Nephron progenitor cell (in vitro differentiated cells): ENCODE measurements around the gene SLC1A2.

ENCODE experiments used
- DNase-seq: peaks from one replicate; pipeline ENCODE4 v3.0.0; 2021
- H3K27ac Mint-ChIP-seq: 2 replicates; pipeline ENCODE4 v1.8.0; 2021; ENCODE audit warnings: mild to moderate bottlenecking, moderate library complexity, mixed read lengths
- H3K27me3 Mint-ChIP-seq: 2 replicates; pipeline ENCODE4 v1.8.0; 2021; ENCODE audit warnings: mild to moderate bottlenecking, low read depth, mixed read lengths; ENCODE audit not compliant: poor library complexity
- H3K36me3 Mint-ChIP-seq: 2 replicates; pipeline ENCODE4 v1.8.0; 2021; ENCODE audit warnings: low read depth, mixed read lengths
- H3K4me1 Mint-ChIP-seq: 2 replicates; pipeline ENCODE4 v1.8.0; 2021; ENCODE audit warnings: mixed read lengths
- H3K4me3 Mint-ChIP-seq: 2 replicates; pipeline ENCODE4 v1.8.0; 2021; ENCODE audit warnings: mild to moderate bottlenecking, moderate library complexity, mixed read lengths
- H3K9me3 Mint-ChIP-seq: 2 replicates; pipeline ENCODE4 v1.8.0; 2021; ENCODE audit warnings: mild to moderate bottlenecking, moderate library complexity, mixed read lengths
- TF ChIP-seq, protein P1 (sequence below): fragments of 200-600 bp; sonication (generic); IDR thresholded peaks from 2 replicates; pipeline ENCODE4 v1.5.0; 2021; ENCODE audit warnings: antibody characterized with exemption

Gene SLC1A2

GRCh38 chr11:35239471-35240075 lies 179.8 kb downstream of the SLC1A2 start:
- Mint-ChIP-seq H3K4me1 (peaks cover 19% of the 10 kb centered on the region), H3K4me3 (no peak overlapping the region), H3K27me3 (peaks cover 4% of the 10 kb centered on the region), H3K27ac (no peak overlapping the region), H3K9me3 (peaks cover 4% of the 10 kb centered on the region), H3K36me3 (no peaks in the 10 kb centered on the region)
- no peak for DNase-seq
- TF ChIP-seq, protein P1, sequence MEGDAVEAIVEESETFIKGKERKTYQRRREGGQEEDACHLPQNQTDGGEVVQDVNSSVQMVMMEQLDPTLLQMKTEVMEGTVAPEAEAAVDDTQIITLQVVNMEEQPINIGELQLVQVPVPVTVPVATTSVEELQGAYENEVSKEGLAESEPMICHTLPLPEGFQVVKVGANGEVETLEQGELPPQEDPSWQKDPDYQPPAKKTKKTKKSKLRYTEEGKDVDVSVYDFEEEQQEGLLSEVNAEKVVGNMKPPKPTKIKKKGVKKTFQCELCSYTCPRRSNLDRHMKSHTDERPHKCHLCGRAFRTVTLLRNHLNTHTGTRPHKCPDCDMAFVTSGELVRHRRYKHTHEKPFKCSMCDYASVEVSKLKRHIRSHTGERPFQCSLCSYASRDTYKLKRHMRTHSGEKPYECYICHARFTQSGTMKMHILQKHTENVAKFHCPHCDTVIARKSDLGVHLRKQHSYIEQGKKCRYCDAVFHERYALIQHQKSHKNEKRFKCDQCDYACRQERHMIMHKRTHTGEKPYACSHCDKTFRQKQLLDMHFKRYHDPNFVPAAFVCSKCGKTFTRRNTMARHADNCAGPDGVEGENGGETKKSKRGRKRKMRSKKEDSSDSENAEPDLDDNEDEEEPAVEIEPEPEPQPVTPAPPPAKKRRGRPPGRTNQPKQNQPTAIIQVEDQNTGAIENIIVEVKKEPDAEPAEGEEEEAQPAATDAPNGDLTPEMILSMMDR = no peak

DNA sequence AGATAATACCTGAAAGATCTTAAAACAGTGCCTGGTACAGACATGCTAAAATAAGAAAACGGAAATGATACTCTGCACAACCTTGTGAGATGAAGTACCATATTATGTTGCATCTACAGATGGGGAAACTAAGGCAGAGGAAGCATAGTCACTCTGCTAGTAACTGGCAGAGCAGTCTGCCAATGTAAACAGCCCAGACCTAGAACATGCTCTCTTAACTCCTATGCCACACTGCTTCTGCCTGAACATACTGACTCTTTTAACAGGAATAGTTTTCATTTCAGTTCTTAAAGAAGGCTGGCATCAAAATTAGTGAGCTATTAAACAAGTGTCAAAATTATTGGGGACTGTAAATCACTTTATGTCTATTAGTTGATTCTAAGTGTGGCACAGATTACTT lies 180.5 kb downstream of the SLC1A2 start:
- Mint-ChIP-seq H3K4me1 (peaks cover 19% of the 10 kb centered on the region), H3K4me3 (no peak overlapping the region), H3K9me3 (peaks cover 11% of the 10 kb centered on the region), H3K36me3 (no peaks in the 10 kb centered on the region), H3K27me3 (peaks cover 4% of the 10 kb centered on the region), H3K27ac (no peak overlapping the region)
- DNase-seq = no peak
- TF ChIP-seq, protein P1 = no peak

DNA sequence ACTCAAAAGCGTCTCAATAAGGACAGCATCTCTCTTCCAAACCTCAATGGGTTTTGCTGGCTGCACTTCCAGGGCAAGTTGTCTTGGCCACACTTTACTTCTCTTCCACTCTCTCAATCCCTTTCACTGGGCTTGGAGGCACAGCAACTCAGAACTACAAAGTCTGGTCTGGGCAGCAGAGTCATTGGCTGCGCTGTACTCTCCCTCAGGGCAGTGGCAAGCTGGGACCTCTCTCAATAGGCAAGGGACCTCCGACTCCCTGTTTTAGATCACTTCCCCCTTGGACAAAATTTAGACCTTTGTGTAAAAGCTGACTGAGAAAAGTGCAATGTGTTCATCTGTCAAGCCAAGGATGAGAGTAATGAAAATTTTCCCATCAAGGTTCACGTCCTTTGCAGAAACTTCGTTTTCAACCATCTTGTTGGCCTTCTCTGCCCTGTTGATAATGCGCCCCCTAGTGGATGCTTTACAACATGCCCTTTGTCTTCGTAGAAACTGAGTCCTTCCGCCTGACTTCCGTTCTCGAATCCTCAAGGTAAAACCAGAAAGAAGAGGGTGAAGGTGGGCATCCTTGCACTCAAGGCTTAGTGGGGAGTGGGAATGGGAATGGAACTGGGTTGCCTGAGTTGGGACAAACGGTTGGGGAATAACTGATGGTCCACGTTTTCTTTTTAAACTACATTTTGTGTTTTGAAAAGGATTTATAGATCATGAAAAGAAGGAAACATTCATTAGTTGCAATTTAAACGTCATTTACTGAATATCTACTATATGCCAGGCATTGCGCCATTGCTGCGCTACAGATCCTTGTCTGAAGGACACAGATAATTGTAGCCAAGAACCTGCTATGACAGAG lies 181.3 kb downstream of the SLC1A2 start:
- Mint-ChIP-seq H3K9me3 (peaks cover 18% of the 10 kb centered on the region), H3K27ac (no peak overlapping the region), H3K27me3 (peaks cover 4% of the 10 kb centered on the region), H3K4me1 (peaks cover 19% of the 10 kb centered on the region), H3K36me3 (no peaks in the 10 kb centered on the region), H3K4me3 (no peak overlapping the region)
- TF ChIP-seq, protein P1 = peak; percentile 77
- peak; percentile 50 for DNase-seq

DNA sequence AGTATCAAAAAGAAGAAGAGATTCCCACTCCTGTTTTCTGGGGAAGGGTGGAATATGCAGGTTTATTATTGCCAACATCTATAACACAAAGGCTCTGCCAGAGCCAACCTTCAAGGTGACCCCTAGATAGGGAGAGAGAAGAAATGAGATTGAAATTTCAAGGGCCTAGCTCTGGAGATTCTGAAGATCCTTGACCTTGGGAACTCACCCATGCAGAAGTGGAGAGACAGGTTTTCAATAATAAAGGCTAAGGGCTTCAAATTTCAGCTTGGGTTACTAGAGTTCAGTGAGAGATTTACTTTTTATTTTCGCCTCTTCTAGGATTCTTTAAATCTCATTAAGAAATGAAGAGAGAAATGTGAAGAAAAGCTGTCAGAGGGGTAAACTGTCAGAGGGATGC lies 182.0 kb downstream of the SLC1A2 start:
- TF ChIP-seq, protein P1 = no peak
- H3K27ac Mint-ChIP-seq = no peak overlapping the region
- peaks cover 19% of the 10 kb centered on the region for H3K9me3 Mint-ChIP-seq
- H3K36me3 Mint-ChIP-seq = no peaks in the 10 kb centered on the region
- H3K27me3 Mint-ChIP-seq = peaks cover 4% of the 10 kb centered on the region
- DNase-seq = no peak
- H3K4me1 Mint-ChIP-seq = peaks cover 17% of the 10 kb centered on the region
- H3K4me3 Mint-ChIP-seq = no peak overlapping the region

DNA sequence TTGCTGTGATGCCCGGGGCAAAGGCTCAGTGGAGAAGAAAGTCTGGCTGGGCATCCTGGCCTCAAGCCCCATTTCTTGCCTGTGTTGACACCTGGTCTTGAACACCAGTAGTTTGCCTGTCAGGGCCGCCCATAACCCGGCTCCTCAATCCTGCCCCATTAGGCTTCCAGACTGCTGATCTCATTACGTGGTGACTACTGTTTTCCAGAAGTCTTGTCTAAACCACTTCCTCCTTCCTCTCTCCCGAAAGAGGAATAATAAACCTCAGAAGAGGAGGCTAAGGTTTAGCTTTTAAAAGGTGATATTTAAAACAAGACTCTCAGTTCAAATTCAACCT lies 182.7 kb downstream of the SLC1A2 start:
- H3K27ac Mint-ChIP-seq = no peak overlapping the region
- H3K9me3 Mint-ChIP-seq = peaks cover 19% of the 10 kb centered on the region
- no peaks in the 10 kb centered on the region for H3K36me3 Mint-ChIP-seq
- H3K4me1 Mint-ChIP-seq = peaks cover 13% of the 10 kb centered on the region
- H3K27me3 Mint-ChIP-seq = peaks cover 4% of the 10 kb centered on the region
- H3K4me3 Mint-ChIP-seq = no peak overlapping the region
- TF ChIP-seq, protein P1 = no peak
- no peak for DNase-seq
